ENCODE results near the gene DTWD1.

The DTWD1 gene

GRCh38 chr15:49624056-49624455 lies 3.2 kb downstream of the DTWD1 start:
- no peak for TF ChIP-seq CTCF (IDR thresholded peaks at IDR 0.05; ENCODE audit: borderline replicate concordance, insufficient read depth, low read depth, low read length)
- no peak overlapping the region for H3K4me3 ChIP-seq (ENCODE audit: low read depth, low read length)

GRCh38 chr15:49625460-49626036 lies 4.7 kb downstream of the DTWD1 start:
- TF ChIP-seq CTCF (IDR thresholded peaks at IDR 0.05; ENCODE audit: borderline replicate concordance, insufficient read depth, low read depth, low read length) = no peak
- no peak overlapping the region for H3K4me3 ChIP-seq (ENCODE audit: low read depth, low read length)

GRCh38 chr15:49627407-49627877 lies 6.6 kb downstream of the DTWD1 start:
- H3K4me3 ChIP-seq (ENCODE audit: low read depth, low read length) = no peak overlapping the region
- TF ChIP-seq CTCF (IDR thresholded peaks at IDR 0.05; ENCODE audit: borderline replicate concordance, insufficient read depth, low read depth, low read length) = no peak

- H3K4me3 ChIP-seq (ENCODE audit: low read depth, low read length) = no peak overlapping the region
- no peak for TF ChIP-seq CTCF (IDR thresholded peaks at IDR 0.05; ENCODE audit: borderline replicate concordance, insufficient read depth, low read depth, low read length)
Measured at GRCh38 chr15:49628379-49628778, 7.5 kb downstream of the DTWD1 start.

GRCh38 chr15:49637857-49638256 lies 17.0 kb downstream of the DTWD1 start:
- no peak for TF ChIP-seq CTCF (IDR thresholded peaks at IDR 0.05; ENCODE audit: borderline replicate concordance, insufficient read depth, low read depth, low read length)
- no peak overlapping the region for H3K4me3 ChIP-seq (ENCODE audit: low read depth, low read length)

GRCh38 chr15:49644364-49644794 lies 23.5 kb downstream of the DTWD1 start:
- H3K4me3 ChIP-seq (ENCODE audit: low read depth, low read length) = no peak overlapping the region
- no peak for TF ChIP-seq CTCF (IDR thresholded peaks at IDR 0.05; ENCODE audit: borderline replicate concordance, insufficient read depth, low read depth, low read length)

- no peak for TF ChIP-seq CTCF (IDR thresholded peaks at IDR 0.05; ENCODE audit: borderline replicate concordance, insufficient read depth, low read depth, low read length)
- no peak overlapping the region for H3K4me3 ChIP-seq (ENCODE audit: low read depth, low read length)
Measured at GRCh38 chr15:49645277-49645676, 24.4 kb downstream of the DTWD1 start.
